ENCODE results near the gene PRKD3.

PRKD3 gene

DNA sequence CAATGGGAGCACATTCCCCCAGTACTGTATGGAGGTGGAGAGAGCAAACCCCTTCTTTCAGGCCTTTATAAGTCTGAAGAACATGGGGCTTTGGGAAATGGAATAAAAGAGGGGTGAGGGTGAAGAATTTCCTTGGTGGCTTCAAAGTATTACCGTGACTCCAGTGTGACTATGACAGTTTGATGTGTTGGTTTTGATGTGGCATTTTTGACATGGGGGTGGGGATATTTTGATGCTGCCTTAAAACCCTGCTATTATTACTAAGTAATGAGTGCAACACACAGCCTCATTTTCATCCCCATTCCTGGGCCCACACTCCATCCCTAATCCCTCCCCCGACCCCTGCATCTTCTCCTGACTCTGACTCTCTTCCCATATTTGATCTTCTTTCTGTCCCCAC is 43.4 kb upstream of the PRKD3 start:
- Histone ChIP-seq H3K4me3 (ENCODE audit: low read depth in 1 of 2, low read length in 2 of 2) (no peak overlapping the region), H4K20me1 (ENCODE audit: insufficient read depth, low read length) (no peaks in the 10 kb centered on the region), H3K36me3 (ENCODE audit: insufficient read depth, low read length) (no peaks in the 10 kb centered on the region), H3K9ac (ENCODE audit: low read depth, low read length) (no peak overlapping the region), H3K27me3 (ENCODE audit: insufficient read depth, low read length, poor library complexity) (peaks cover 11% of the 10 kb centered on the region), H3K4me2 (ENCODE audit: insufficient read depth, low read length) (no peak overlapping the region), H3K9me3 (ENCODE audit: insufficient read depth, low read length, severe bottlenecking) (no peaks in the 10 kb centered on the region), H2AFZ (ENCODE audit: low read depth, low read length) (no peak overlapping the region), H3K4me1 (ENCODE audit: insufficient read depth, low read length) (no peaks in the 10 kb centered on the region), H3K27ac (ENCODE audit: low read length) (no peak overlapping the region), H3K79me2 (ENCODE audit: insufficient read depth, low read length) (no peaks in the 10 kb centered on the region)
- ATAC-seq (ENCODE audit: insufficient read depth, low read depth) (peak; percentile 84), DNase-seq (peak; percentile 43)
- TF ChIP-seq CTCF (IDR thresholded peaks at IDR 0.05; ENCODE audit: borderline replicate concordance, extremely low read depth, low read length, poor library complexity, severe bottlenecking): no peak
- no peak for TF ChIP-seq EZH2 (IDR thresholded peaks at IDR 0.05; ENCODE audit: borderline replicate concordance, low read depth, low read length, severe bottlenecking)

GRCh38 chr2:37367310-37367709 is 42.7 kb upstream of the PRKD3 start:
- no peak overlapping the region for H3K9ac ChIP-seq (ENCODE audit: low read depth, low read length)
- no peak overlapping the region for H3K27ac ChIP-seq (ENCODE audit: low read length)
- DNase-seq: no peak
- H3K27me3 ChIP-seq (ENCODE audit: insufficient read depth, low read length, poor library complexity): peaks cover 11% of the 10 kb centered on the region
- no peak for TF ChIP-seq CTCF (IDR thresholded peaks at IDR 0.05; ENCODE audit: borderline replicate concordance, extremely low read depth, low read length, poor library complexity, severe bottlenecking)
- no peak for TF ChIP-seq EZH2 (IDR thresholded peaks at IDR 0.05; ENCODE audit: borderline replicate concordance, low read depth, low read length, severe bottlenecking)
- H3K36me3 ChIP-seq (ENCODE audit: insufficient read depth, low read length): no peaks in the 10 kb centered on the region
- no peak overlapping the region for H3K4me2 ChIP-seq (ENCODE audit: insufficient read depth, low read length)
- H3K4me3 ChIP-seq (ENCODE audit: low read depth in 1 of 2, low read length in 2 of 2): no peak overlapping the region
- H2AFZ ChIP-seq (ENCODE audit: low read depth, low read length): no peak overlapping the region
- H3K79me2 ChIP-seq (ENCODE audit: insufficient read depth, low read length): no peaks in the 10 kb centered on the region
- H4K20me1 ChIP-seq (ENCODE audit: insufficient read depth, low read length): no peaks in the 10 kb centered on the region
- ATAC-seq (ENCODE audit: insufficient read depth, low read depth): no peak
- H3K9me3 ChIP-seq (ENCODE audit: insufficient read depth, low read length, severe bottlenecking): no peaks in the 10 kb centered on the region
- H3K4me1 ChIP-seq (ENCODE audit: insufficient read depth, low read length): no peaks in the 10 kb centered on the region

GRCh38 chr2:37366773-37367172 is 42.1 kb upstream of the PRKD3 start:
- H3K9ac ChIP-seq (ENCODE audit: low read depth, low read length): no peak overlapping the region
- no peaks in the 10 kb centered on the region for H4K20me1 ChIP-seq (ENCODE audit: insufficient read depth, low read length)
- H3K9me3 ChIP-seq (ENCODE audit: insufficient read depth, low read length, severe bottlenecking): no peaks in the 10 kb centered on the region
- no peak overlapping the region for H3K4me3 ChIP-seq (ENCODE audit: low read depth in 1 of 2, low read length in 2 of 2)
- H3K79me2 ChIP-seq (ENCODE audit: insufficient read depth, low read length): no peaks in the 10 kb centered on the region
- TF ChIP-seq EZH2 (IDR thresholded peaks at IDR 0.05; ENCODE audit: borderline replicate concordance, low read depth, low read length, severe bottlenecking) (no peak), CTCF (IDR thresholded peaks at IDR 0.05; ENCODE audit: borderline replicate concordance, extremely low read depth, low read length, poor library complexity, severe bottlenecking) (no peak)
- no peak overlapping the region for H3K27ac ChIP-seq (ENCODE audit: low read length)
- no peaks in the 10 kb centered on the region for H3K36me3 ChIP-seq (ENCODE audit: insufficient read depth, low read length)
- H2AFZ ChIP-seq (ENCODE audit: low read depth, low read length): no peak overlapping the region
- H3K4me1 ChIP-seq (ENCODE audit: insufficient read depth, low read length): no peaks in the 10 kb centered on the region
- ATAC-seq (ENCODE audit: insufficient read depth, low read depth) (no peak), DNase-seq (no peak)
- peaks cover 13% of the 10 kb centered on the region for H3K27me3 ChIP-seq (ENCODE audit: insufficient read depth, low read length, poor library complexity)
- H3K4me2 ChIP-seq (ENCODE audit: insufficient read depth, low read length): no peak overlapping the region

- no peaks in the 10 kb centered on the region for H3K36me3 ChIP-seq (ENCODE audit: insufficient read depth, low read length)
- no peak overlapping the region for H2AFZ ChIP-seq (ENCODE audit: low read depth, low read length)
- H4K20me1 ChIP-seq (ENCODE audit: insufficient read depth, low read length): no peaks in the 10 kb centered on the region
- H3K27ac ChIP-seq (ENCODE audit: low read length): no peak overlapping the region
- no peak overlapping the region for H3K9ac ChIP-seq (ENCODE audit: low read depth, low read length)
- peaks cover 14% of the 10 kb centered on the region for H3K27me3 ChIP-seq (ENCODE audit: insufficient read depth, low read length, poor library complexity)
- H3K4me3 ChIP-seq (ENCODE audit: low read depth in 1 of 2, low read length in 2 of 2): no peak overlapping the region
- H3K79me2 ChIP-seq (ENCODE audit: insufficient read depth, low read length): no peaks in the 10 kb centered on the region
- no peak overlapping the region for H3K4me2 ChIP-seq (ENCODE audit: insufficient read depth, low read length)
- H3K4me1 ChIP-seq (ENCODE audit: insufficient read depth, low read length): no peaks in the 10 kb centered on the region
- DNase-seq (no peak), ATAC-seq (ENCODE audit: insufficient read depth, low read depth) (peak; percentile 72)
- TF ChIP-seq CTCF (IDR thresholded peaks at IDR 0.05; ENCODE audit: borderline replicate concordance, extremely low read depth, low read length, poor library complexity, severe bottlenecking) (no peak), EZH2 (IDR thresholded peaks at IDR 0.05; ENCODE audit: borderline replicate concordance, low read depth, low read length, severe bottlenecking) (no peak)
- no peaks in the 10 kb centered on the region for H3K9me3 ChIP-seq (ENCODE audit: insufficient read depth, low read length, severe bottlenecking)
Observed at GRCh38 chr2:37365669-37366068, 41.0 kb upstream of the PRKD3 start.

Measured in DND-41 (cell line).